ENCODE results near the gene SLC44A1. TPM values are rescaled to one million over a fixed set of nuclear protein-coding genes. Genes with fewer than 3 reads are reported as not detected.
A peak's percentile ranks its signal among the peaks of the same experiment; 100 is the strongest.
"Not testable (repeated sequence)": the region's sequence is repeated elsewhere in the genome, so short reads cannot be mapped to it uniquely, and the experiment has no call there.

Gene SLC44A1
- total RNA-seq, 1 donor from 2014 or later = 90.4 TPM

- no peak for DNase-seq (ENCODE audit: low read depth)
Observed at GRCh38 chr9:105242557-105242956, 1.9 kb upstream of the SLC44A1 start.

DNA sequence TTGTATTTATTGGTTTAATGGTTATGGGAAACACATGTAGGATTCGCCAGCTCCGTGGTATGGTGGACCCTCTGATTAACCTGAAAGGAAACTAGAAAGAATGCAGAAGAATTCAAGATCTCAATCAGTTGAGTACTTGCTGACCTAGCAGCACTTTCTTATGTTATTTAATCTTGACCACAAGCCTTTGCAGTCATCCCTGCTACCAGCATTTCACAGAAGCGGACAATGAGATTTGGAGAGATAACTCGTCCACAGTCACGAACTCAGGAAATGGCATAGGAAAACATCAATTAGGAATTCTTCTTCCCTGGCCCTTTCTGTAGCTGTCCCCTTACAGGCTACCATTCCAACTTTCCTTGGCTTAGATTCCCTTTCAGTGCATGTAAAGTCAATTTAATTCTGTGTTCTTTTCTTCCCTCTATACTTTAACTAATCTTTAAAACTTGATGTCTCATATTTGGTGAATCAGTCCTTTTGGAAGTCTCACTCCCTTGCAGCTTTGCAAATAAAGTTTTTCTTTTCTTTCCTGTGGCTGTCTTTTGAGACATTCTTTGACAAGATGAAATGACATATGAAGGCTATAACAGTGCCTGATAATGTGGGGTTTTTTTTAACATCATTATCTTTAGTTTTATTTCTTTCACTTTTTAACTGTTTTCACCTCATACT is 1.3 kb upstream of the SLC44A1 start:
- DNase-seq (ENCODE audit: low read depth) = no peak

DNA sequence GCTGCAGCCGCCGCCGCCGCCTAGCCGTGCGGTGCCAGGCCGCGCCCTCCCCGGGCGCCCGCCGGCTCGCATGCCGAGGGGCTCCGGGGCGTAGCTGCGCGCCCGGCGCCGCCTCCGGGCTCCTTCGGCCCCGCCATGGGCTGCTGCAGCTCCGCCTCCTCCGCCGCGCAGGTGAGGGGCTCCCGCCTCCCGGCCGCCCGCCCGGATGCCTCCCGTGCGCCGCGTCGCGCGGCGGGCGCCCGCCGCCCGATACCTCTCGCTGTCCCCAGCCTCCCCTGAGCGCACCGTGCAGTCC is 230 bp downstream of the SLC44A1 start:
- DNase-seq (ENCODE audit: low read depth) = no peak

GRCh38 chr9:105245029-105245890 is 809 bp downstream of the SLC44A1 start:
- DNase-seq (ENCODE audit: low read depth) = peak; percentile 38

GRCh38 chr9:105245891-105246161 is 1.4 kb downstream of the SLC44A1 start:
- no peak for DNase-seq (ENCODE audit: low read depth)

DNA sequence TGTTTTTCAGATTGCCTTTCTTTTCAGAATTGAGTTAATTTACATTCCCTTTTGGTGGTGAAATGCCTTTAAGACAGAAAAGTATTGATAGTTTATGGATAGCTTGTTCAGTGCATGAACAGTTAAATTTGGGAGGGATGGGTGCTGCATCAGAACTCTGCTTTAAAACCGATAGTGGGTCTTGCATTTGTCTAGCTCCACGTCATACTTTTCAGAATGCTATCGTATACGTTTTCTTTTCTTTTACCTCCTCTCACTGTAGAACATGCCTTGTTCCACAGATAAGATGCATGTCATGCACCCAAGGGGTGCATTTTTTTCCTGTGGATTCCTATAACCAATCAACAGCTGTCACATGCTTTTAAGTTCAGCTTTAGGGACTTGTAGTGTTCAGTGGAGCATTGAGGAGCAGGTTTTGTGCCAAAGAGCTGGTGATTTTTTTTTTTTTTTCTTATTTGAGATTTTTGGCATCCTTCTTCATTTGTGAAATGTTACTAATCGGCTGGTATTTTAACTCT is 2.3 kb downstream of the SLC44A1 start:
- DNase-seq (ENCODE audit: low read depth) = no peak

DNA sequence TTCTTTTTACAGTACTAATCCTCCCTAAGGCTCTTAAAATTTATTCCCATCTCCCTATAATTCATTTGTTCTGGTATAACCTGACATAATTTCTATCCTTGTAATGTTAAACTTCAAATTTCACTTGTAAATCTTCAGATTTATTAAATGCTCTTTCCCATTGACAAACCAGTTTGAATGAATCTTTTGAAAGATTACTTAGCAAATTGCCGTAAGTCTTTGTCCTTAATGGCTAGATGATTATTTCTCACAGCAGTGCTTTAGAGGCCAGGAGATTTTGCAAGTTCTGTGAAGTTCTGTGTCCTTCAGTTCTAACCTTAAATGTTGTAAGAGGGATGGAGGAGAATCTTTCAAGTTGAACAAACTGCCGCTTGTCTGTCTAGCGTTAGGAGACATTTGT is 4.2 kb downstream of the SLC44A1 start:
- no peak for DNase-seq (ENCODE audit: low read depth)

DNA sequence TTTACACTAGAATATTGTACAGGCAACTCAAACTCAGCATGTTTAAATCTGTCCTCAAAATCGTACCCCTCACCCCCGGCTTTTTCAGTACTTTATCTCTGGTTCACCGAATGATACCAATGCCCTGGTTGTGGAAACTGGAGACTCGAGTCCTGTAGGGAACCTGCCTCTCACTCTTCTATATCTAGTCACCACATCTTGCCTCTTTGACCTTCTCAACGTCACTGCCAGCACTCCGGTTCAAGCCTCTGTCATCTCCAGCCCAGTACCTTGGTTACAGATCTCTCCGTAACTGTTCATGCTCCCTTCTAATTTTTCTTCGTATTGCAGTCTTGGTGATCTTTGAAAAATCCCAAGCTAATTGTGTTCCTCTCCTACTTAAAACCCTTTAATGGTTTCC is 6.7 kb downstream of the SLC44A1 start:
- DNase-seq (ENCODE audit: low read depth) = no peak

GRCh38 chr9:105251733-105252404 is 7.4 kb downstream of the SLC44A1 start:
- DNase-seq (ENCODE audit: low read depth) = no peak

GRCh38 chr9:105252405-105252756 is 7.9 kb downstream of the SLC44A1 start:
- no peak for DNase-seq (ENCODE audit: low read depth)

- no peak for DNase-seq (ENCODE audit: low read depth)
Observed at GRCh38 chr9:105254226-105254625, 9.8 kb downstream of the SLC44A1 start.

DNA sequence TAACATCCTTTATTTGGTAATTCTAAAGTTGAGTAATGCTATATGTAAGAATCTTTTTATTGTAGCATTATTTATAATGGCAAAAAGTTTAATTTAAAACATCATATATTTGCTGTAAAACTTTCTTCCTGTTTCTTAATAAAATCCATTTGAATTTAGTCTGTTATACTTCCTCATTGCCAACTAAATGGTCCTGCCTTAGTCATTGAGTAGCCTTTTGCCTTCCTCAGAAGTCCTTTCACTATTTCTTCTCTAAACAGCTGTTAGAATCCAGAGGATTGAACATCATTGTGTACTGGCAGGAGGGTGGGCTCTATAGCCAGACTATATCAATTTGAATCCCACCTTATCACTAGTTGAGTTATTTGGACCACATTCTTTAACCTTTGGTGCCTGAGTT is 11.0 kb downstream of the SLC44A1 start:
- no peak for DNase-seq (ENCODE audit: low read depth)

DNA sequence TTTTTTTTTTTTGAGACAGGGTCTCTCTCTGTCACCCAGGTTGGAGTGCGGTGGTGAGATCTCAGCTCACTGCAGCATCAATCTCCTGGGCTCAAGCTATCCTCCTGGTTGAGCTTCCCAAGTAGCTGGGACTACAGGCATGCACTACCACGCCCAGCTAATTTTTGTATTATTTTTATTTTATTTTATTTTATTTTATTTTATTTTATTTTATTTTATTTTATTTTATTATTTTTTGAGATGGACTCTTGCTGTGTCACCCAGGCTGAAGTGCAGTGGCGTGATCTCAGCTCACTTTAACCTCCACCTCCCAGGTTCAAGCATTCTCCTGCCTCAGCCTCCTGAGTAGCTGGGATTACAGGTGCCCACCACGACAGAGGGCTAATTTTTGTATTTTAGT is 12.1 kb downstream of the SLC44A1 start:
- not testable (repeated sequence) for DNase-seq (ENCODE audit: low read depth)

GRCh38 chr9:105257809-105258208 is 13.4 kb downstream of the SLC44A1 start:
- no peak for DNase-seq (ENCODE audit: low read depth)

DNA sequence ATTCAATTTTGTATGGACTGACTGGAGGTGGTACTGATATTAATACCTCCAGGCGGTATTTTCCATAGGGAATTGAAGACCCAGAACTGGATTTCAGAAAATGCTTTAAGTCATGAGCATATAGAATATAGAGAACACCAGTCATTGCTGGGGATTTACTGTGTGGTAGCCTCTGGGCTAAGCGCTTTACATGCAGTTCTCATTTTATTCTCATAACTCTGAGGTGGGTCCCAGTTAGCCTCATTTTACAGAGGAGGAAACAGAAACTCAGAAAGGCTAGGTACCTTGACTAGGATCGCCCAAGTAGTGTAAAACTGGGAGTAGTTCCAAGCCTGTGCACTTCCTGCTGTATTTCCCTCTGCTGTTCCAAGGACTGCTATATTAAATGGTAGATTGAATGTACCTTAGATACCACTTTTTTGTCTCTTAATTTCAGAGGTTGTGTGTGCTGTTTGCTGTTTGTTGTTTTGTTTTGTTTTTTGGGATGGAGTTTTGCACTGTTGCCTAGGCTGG is 13.8 kb downstream of the SLC44A1 start:
- no peak for DNase-seq (ENCODE audit: low read depth)

- no peak for DNase-seq (ENCODE audit: low read depth)
Observed at GRCh38 chr9:105259274-105259673, 14.8 kb downstream of the SLC44A1 start.

- no peak for DNase-seq (ENCODE audit: low read depth)
Observed at GRCh38 chr9:105259731-105260612, 15.5 kb downstream of the SLC44A1 start.

GRCh38 chr9:105262497-105262896 is 18.0 kb downstream of the SLC44A1 start:
- no peak for DNase-seq (ENCODE audit: low read depth)

- peak; percentile 64 for DNase-seq (ENCODE audit: low read depth)
Observed at GRCh38 chr9:105264380-105264779, 19.9 kb downstream of the SLC44A1 start.

DNA sequence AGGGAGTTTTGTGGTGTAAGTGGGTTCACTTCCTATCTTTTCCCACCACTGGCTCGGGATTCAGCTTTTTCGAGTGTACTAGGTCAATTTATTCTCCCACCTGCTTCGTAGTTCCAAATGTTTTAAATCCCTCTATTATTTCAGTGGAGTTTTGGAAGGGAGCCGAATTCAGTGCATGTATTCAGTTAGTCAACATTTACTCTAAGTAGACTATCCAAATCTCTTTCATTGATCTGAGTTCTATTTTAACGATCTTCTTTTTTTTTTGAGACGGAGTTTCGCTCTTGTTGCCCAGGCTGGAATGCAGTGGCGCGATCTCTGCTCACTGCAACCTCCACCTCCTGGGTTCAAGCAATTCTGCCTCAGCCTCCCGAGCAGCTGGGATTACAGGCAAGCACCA is 23.8 kb downstream of the SLC44A1 start:
- not testable (repeated sequence) for DNase-seq (ENCODE audit: low read depth)

DNA sequence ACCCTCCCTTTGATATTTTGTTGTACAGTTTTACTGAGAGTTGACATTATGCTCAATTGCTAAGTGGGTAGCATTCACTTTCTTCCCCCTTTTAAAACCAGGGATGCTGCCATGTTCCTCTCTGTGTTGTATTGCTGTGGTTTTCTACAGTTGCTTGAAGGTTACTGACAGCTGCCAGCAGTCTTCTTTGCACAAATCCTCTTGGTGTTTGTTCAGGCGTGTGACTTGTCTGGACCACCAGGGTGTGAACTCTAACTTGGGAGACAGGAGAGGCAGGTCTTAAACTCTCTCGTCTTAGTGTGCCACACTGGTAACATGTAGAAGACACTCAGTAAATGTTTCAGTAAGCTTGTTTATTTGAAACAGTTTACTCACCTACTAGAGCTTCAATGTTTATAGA is 25.1 kb downstream of the SLC44A1 start:
- no peak for DNase-seq (ENCODE audit: low read depth)

GRCh38 chr9:105270711-105271110 is 26.3 kb downstream of the SLC44A1 start:
- no peak for DNase-seq (ENCODE audit: low read depth)
